Measurements from ENCODE around the gene SMARCB1. TPM values are rescaled to one million over a fixed set of nuclear protein-coding genes. Genes with fewer than 3 reads are reported as not detected.

SMARCB1 gene
- total and polyA plus RNA-seq, 12 donors: 41.3 to 95.5 (median 76.8) TPM

GRCh38 chr22:23791738-23792645 lies 5.2 kb downstream of the SMARCB1 start:
- Histone ChIP-seq H3K36me3 (replicated peaks in 1 of 2) (peaks cover 0 to 45% of the 10 kb centered on the region in 2 donors), H3K4me1 (replicated peaks in 1 of 2) (peaks cover 41 to 48% of the 10 kb centered on the region in 2 donors)
- no peak for DNase-seq

GRCh38 chr22:23793326-23793725 lies 6.6 kb downstream of the SMARCB1 start:
- DNase-seq: no peak
- Histone ChIP-seq H3K4me1 (replicated peaks in 1 of 2) (peaks cover 33 to 39% of the 10 kb centered on the region in 2 donors), H3K9me3 (replicated peaks in 1 of 3) (no peaks in the 10 kb centered on the region), H3K27ac (no peak overlapping the region), H3K27me3 (no peaks in the 10 kb centered on the region), H3K36me3 (replicated peaks in 1 of 2) (peaks cover 0 to 51% of the 10 kb centered on the region in 2 donors), H3K4me3 (no peak overlapping the region)
- intact Hi-C loops (cut with DNase I): no loop called here
- no peak for TF ChIP-seq POLR2A (IDR thresholded peaks at IDR 0.05)
- TF ChIP-seq, protein P1, sequence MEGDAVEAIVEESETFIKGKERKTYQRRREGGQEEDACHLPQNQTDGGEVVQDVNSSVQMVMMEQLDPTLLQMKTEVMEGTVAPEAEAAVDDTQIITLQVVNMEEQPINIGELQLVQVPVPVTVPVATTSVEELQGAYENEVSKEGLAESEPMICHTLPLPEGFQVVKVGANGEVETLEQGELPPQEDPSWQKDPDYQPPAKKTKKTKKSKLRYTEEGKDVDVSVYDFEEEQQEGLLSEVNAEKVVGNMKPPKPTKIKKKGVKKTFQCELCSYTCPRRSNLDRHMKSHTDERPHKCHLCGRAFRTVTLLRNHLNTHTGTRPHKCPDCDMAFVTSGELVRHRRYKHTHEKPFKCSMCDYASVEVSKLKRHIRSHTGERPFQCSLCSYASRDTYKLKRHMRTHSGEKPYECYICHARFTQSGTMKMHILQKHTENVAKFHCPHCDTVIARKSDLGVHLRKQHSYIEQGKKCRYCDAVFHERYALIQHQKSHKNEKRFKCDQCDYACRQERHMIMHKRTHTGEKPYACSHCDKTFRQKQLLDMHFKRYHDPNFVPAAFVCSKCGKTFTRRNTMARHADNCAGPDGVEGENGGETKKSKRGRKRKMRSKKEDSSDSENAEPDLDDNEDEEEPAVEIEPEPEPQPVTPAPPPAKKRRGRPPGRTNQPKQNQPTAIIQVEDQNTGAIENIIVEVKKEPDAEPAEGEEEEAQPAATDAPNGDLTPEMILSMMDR (IDR thresholded peaks at IDR 0.05): no peak
- whole genome bisulfite sequencing, 4 donors: 76 to 86% (median 81%) methylated on average over 8 of the region's 8 CpGs

More at GRCh38 chr22:23791738-23792645, 5.2 kb downstream of the SMARCB1 start:
- H3K27ac ChIP-seq: peak overlapping the region in 4 of 5 donors; percentile 7 to 67 (median 54)
- intact Hi-C loops (cut with DNase I): no loop called here
- 80 to 85% (median 82%) methylated on average over 23 to 25 of the region's 25 CpGs for whole genome bisulfite sequencing, 4 donors
- no peaks in the 10 kb centered on the region for H3K9me3 ChIP-seq (replicated peaks in 1 of 3)
- H3K4me3 ChIP-seq: no peak overlapping the region
- TF ChIP-seq, protein P1 (IDR thresholded peaks at IDR 0.05): no peak
- no peak for TF ChIP-seq POLR2A (IDR thresholded peaks at IDR 0.05)
- H3K27me3 ChIP-seq: no peaks in the 10 kb centered on the region

DNA sequence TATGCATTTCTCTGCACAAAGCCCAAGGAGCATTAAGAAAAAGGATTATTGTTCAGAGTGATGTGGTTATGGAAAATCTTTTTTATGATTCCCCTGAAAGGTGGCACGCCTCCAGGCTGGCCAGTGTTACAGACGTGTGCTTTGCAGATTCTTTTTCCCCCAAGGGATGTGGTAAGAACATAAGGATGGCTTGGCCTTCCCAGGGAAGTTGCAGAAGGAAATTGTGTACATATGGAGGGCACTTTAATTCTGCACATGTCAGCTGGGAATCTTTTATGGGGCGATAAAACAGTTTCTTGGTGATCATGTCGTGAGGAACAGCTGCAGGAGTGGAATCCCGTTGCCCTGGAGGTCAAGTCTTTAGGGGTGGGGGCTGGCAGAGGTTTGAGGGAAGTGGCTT lies 9.7 kb downstream of the SMARCB1 start:
- intact Hi-C loops (cut with DNase I): no loop called here
- Histone ChIP-seq H3K36me3 (replicated peaks in 1 of 2) (peaks cover 0 to 77% of the 10 kb centered on the region in 2 donors), H3K4me1 (replicated peaks in 1 of 2) (peaks cover 7% of the 10 kb centered on the region in 2 donors), H3K27me3 (no peaks in the 10 kb centered on the region), H3K4me3 (no peak overlapping the region), H3K9me3 (replicated peaks in 1 of 3) (no peaks in the 10 kb centered on the region), H3K27ac (no peak overlapping the region)
- 71 to 88% (median 80%) methylated on average over 4 to 5 of the region's 5 CpGs for WGBS, 4 donors
- TF ChIP-seq, protein P1 (IDR thresholded peaks at IDR 0.05): no peak
- TF ChIP-seq POLR2A (IDR thresholded peaks at IDR 0.05): no peak
- DNase-seq: no peak

DNA sequence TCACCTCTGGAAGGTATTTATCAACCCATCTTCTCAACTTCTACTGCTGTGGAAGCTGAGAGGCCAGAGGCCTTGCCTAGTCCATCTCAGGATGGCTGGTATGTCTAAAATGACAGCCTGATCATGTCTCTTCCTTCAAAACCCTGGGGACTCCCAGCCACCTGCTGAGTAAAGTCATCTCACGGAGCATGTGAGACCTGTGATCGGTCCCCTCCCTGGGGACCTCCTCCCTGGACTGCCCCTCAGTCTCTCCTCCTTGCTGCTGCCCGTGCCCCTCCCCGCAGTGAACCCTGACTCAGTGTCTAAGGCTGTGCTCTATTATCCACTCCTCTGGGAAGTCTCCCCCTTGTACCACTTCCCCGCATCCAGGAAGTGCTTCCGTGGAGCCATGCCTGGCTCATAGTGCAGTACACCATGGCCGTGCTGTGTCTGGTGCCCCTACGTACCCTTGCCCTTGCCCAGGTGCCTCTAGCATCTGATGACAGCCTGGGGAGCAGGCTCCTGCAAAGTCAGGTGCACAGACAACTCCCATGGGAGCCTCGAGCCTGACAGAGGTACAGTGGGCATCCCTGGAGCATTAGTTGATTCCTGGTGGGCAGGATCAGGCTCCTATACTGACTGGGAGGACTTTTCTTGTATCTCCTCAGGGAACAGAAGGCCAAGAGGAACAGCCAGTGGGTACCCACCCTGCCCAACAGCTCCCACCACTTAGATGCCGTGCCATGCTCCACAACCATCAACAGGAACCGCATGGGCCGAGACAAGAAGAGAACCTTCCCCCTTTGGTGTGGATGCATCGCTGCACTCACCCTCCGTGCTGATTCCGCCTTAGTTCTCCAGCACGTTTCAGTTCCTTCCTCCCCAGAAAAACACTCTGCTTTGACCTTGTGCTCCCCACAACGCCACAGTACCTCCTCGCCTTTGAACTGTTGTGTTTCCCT lies 13.8 kb downstream of the SMARCB1 start:
- H3K36me3 ChIP-seq (replicated peaks in 1 of 2): peaks cover 0 to 82% of the 10 kb centered on the region in 2 donors
- no peak for TF ChIP-seq POLR2A (IDR thresholded peaks at IDR 0.05)
- TF ChIP-seq, protein P1 (IDR thresholded peaks at IDR 0.05): no peak
- intact Hi-C loops (cut with DNase I): no loop called here
- H3K27me3 ChIP-seq: no peaks in the 10 kb centered on the region
- no peak overlapping the region for H3K4me3 ChIP-seq
- H3K9me3 ChIP-seq (replicated peaks in 1 of 3): no peaks in the 10 kb centered on the region
- no peaks in the 10 kb centered on the region for H3K4me1 ChIP-seq (replicated peaks in 1 of 2)
- no peak overlapping the region for H3K27ac ChIP-seq
- WGBS, 4 donors: 92 to 96% (median 93%) methylated on average over 12 to 18 of the region's 18 CpGs
- DNase-seq: no peak
